Endothelial cell of umbilical vein (primary cell): ENCODE measurements around the gene RPAP3. TPM values are rescaled to one million over a fixed set of nuclear protein-coding genes. Genes with fewer than 3 reads are reported as not detected.

Experiments
- BruUV-seq: library from RNA; stranded (reverse); fragments of 400-500 nt; replicated peaks from 2 replicates; lab custom pipeline; 2021; lab: Mats Ljungman, UMichigan
- CTCF ChIA-PET: fragments of 300-600, 350-600 bp; sonication (Branson Sonifier 250); formaldehyde crosslinking; loops from one replicate; lab custom pipeline; 2021; ENCODE audit warnings: antibody characterized with exemption, inconsistent platforms; lab: Charles Lee
- POLR2A ChIA-PET: fragments of 300-600, 350-600 bp; sonication (Branson Sonifier 250); formaldehyde crosslinking; loops from one replicate; lab custom pipeline; 2021; ENCODE audit warnings: antibody characterized with exemption, inconsistent platforms; lab: Charles Lee
- DNase-seq: peaks from one replicate; pipeline ENCODE4 v3.0.0-alpha.2; 2011; ENCODE audit warnings: low read depth, low spot score
- FAIRE-seq: peaks from 2 replicates; lab custom pipeline; 2011; peaks lifted over from hg19 to GRCh38; lab: Jason Lieb, UNC
- H2AFZ ChIP-seq: 2 replicates; pipeline ENCODE4 v1.6.0; 2012; ENCODE audit warnings: low read depth, low read length, control low read depth, inconsistent platforms
- H3K27ac ChIP-seq: 2 replicates; pipeline ENCODE4 v1.5.1; 2011; ENCODE audit warnings: low read depth, mild to moderate bottlenecking, control low read depth, low read length, moderate library complexity; ENCODE audit not compliant: insufficient read depth
- H3K27me3 ChIP-seq, 2 experiments: 2 replicates each; pipeline versions ENCODE4 v1.6.0 to v1.6.1; 2011; ENCODE audit warnings: low read length in 2 of 2, mixed read lengths in 1 of 2; ENCODE audit not compliant: control insufficient read depth in 2 of 2, insufficient read depth in 2 of 2
- H3K36me3 ChIP-seq, 2 experiments: 2 replicates in 1 of 2; 3 replicates in 1 of 2; pipeline ENCODE4 v1.5.1; 2011; ENCODE audit warnings: low read length in 2 of 2, mild to moderate bottlenecking in 1 of 2, moderate library complexity in 1 of 2; ENCODE audit not compliant: control insufficient read depth in 2 of 2, insufficient read depth in 2 of 2; ENCODE audit errors: extremely low read depth in 1 of 2
- H3K4me1 ChIP-seq: 3 replicates; pipeline ENCODE4 v1.5.1; 2011; ENCODE audit warnings: mild to moderate bottlenecking, low read length; ENCODE audit not compliant: control insufficient read depth, insufficient read depth; ENCODE audit errors: extremely low read depth
- H3K4me2 ChIP-seq: 2 replicates; pipeline ENCODE4 v1.6.1; 2011; ENCODE audit warnings: low read length, control low read depth, mixed read lengths; ENCODE audit not compliant: insufficient read depth
- H3K4me3 ChIP-seq, 3 experiments: fragments of 200-600 bp in 1 of 3; sonication (generic), shearing (Covaris generic) in 1 of 3; replicated peaks in 1 of 3; 2 replicates each; pipeline ENCODE4 v1.5.1; 2011 to 2016; ENCODE audit warnings: control low read depth in 3 of 3, low read length in 3 of 3, mild to moderate bottlenecking in 2 of 3, inconsistent platforms in 1 of 3, low read depth in 1 of 3, moderate library complexity in 1 of 3; ENCODE audit not compliant: insufficient read depth in 1 of 3
- H3K79me2 ChIP-seq: 2 replicates; pipeline ENCODE4 v1.6.0; 2012; ENCODE audit warnings: low read length, inconsistent platforms; ENCODE audit not compliant: control insufficient read depth, insufficient read depth
- H3K9ac ChIP-seq: replicated peaks from 2 replicates; pipeline ENCODE3; 2011; ENCODE audit warnings: low read length, control low read depth; ENCODE audit not compliant: insufficient read depth; ENCODE audit errors: extremely low read depth
- H3K9me1 ChIP-seq: replicated peaks from 3 replicates; pipeline ENCODE4 v1.6.0; 2011; ENCODE audit warnings: mild to moderate bottlenecking, low read length; ENCODE audit not compliant: control insufficient read depth, insufficient read depth; ENCODE audit errors: extremely low read depth
- H3K9me3 ChIP-seq: replicated peaks from 2 replicates; pipeline ENCODE4 v1.5.1; 2012; ENCODE audit warnings: low read length, inconsistent platforms; ENCODE audit not compliant: control insufficient read depth, insufficient read depth
- H4K20me1 ChIP-seq: replicated peaks from 2 replicates; pipeline ENCODE3; 2011; ENCODE audit warnings: mild to moderate bottlenecking, low read length; ENCODE audit not compliant: control insufficient read depth, insufficient read depth; ENCODE audit errors: extremely low read depth
- EZH2 ChIP-seq: IDR thresholded peaks from 2 replicates; pipeline ENCODE4 v1.6.1; 2012; ENCODE audit warnings: borderline replicate concordance, low read depth, mild to moderate bottlenecking, moderate library complexity, low read length, inconsistent platforms; ENCODE audit not compliant: severe bottlenecking
- FOS ChIP-seq: IDR thresholded peaks from 2 replicates; pipeline ENCODE4 v1.6.1; 2011; ENCODE audit warnings: mild to moderate bottlenecking, low read length, moderate library complexity, borderline replicate concordance; ENCODE audit not compliant: insufficient read depth
- GATA2 ChIP-seq: IDR thresholded peaks from 2 replicates; pipeline ENCODE4 v1.7.0; 2011; ENCODE audit warnings: low read depth, mild to moderate bottlenecking, moderate library complexity, mixed read lengths, low read length; ENCODE audit not compliant: insufficient read length, insufficient read depth
- JUN ChIP-seq: IDR thresholded peaks from 2 replicates; pipeline ENCODE4 v1.6.1; 2011; ENCODE audit warnings: borderline replicate concordance, low read depth; ENCODE audit not compliant: insufficient read length, insufficient read depth
- MYC ChIP-seq: IDR thresholded peaks from one replicate; pipeline ENCODE4 v1.6.1; 2011; ENCODE audit warnings: mild to moderate bottlenecking, low read depth, low read length
- POLR2A ChIP-seq: IDR thresholded peaks from 2 replicates; pipeline ENCODE4 v1.6.1; 2012; ENCODE audit warnings: low read depth, mild to moderate bottlenecking, control low read depth, low read length
- POLR2AphosphoS5 ChIP-seq: IDR thresholded peaks from 2 replicates; pipeline ENCODE4 v1.6.1; 2012; ENCODE audit warnings: low read depth, mild to moderate bottlenecking, control low read depth, low read length, moderate library complexity; ENCODE audit not compliant: insufficient read depth
- dilution Hi-C: fragments of 300-500 bp; cut with MboI; formaldehyde crosslinking; loops from one replicate; pipeline ENCODE4 v1.15.0; 2019; ENCODE audit warnings: low sequenced_read_pairs; ENCODE audit not compliant: extremely low pct_ligation_motif_present
- intact Hi-C: fragments of 100-400 bp; cut with micrococcal nuclease; formaldehyde crosslinking; loops from one replicate; pipeline ENCODE4 v1.10.0; 2022
- polyA plus RNA-seq, 4 experiments: library from polyadenylated mRNA; depleted of rRNA in 3 of 4; stranded (reverse) in 3 of 4; unstranded in 1 of 4; fragments of >200 nt; gene quantifications; 2 replicates each; pipeline versions ENCODE4 v1.2.1 to v1.2.3, GENCODE V29; 2011 to 2012; ENCODE audit warnings: missing spikeins in 1 of 4
- total RNA-seq: library from RNA; stranded (reverse); gene quantifications from 2 replicates; pipeline ENCODE4 v1.2.3, GENCODE V29; 2021
- TF ChIP-seq, protein P1 (sequence below), 2 donors: IDR thresholded peaks; 1 replicate in 1 of 2; 2 replicates in 1 of 2; pipeline ENCODE4 v1.5.1; 2011; ENCODE audit warnings: low read length in 2 of 2, mild to moderate bottlenecking in 2 of 2, moderate library complexity in 2 of 2, control low read depth in 1 of 2, inconsistent platforms in 1 of 2, low read depth in 1 of 2; ENCODE audit not compliant: insufficient read depth in 1 of 2; ENCODE audit errors: extremely low read depth in 1 of 2
- TF ChIP-seq, protein P2 (sequence below): IDR thresholded peaks from 2 replicates; pipeline ENCODE4 v1.6.1; 2011; ENCODE audit not compliant: insufficient read depth, insufficient read length

Gene RPAP3
- total and polyA plus RNA-seq, 2 donors (not counting 3 experiments of a cell fraction or from before 2014, with no cell fraction given) = 3.9 to 29.8 TPM

DNA sequence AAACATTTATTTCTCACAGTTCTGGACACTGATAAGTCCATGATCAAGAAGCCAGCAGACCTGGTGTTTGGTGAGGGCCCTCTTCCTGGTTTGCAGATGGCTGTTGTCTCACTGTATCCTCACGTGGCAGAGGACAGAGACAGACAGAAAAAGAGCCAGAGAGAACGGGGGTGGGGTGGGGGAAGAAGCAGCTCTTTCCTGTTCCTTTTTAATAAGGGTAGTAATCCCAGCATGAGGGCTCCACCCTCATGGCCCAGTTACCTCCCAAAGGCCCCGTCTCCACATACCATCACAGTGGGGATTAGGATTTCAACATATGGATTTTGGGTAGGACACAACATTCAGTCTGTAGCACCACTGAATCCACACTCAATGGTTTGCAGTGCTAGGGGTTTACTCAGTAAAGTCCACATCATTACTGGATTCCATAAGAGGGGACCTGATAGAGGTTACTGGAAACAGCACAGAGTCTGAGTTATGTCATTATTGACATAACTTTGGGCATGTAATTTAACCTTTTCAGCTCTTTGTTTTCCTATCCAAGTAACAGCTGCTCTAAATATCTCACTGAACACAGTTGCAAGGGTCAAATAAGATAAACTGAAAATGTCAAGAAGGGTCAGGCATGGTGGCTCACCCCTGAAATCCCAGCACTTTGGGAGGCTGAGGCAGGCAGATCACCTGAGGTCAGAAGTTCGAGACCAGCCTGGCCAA lies 53.2 kb downstream of the RPAP3 start:
- dilution Hi-C loops = no loop called here
- intact Hi-C loops = no loop called here
- ChIA-PET POLR2A (no interaction called here), CTCF (interaction anchor here (1.0 to 4.2 kb wide), 20 partner anchors 9 to 620 kb away, joined by 3 to 54 read pairs (median 7); partner anchors contain the start of gene SLC48A1)
- no peaks in the 10 kb centered on the region for H3K27me3 ChIP-seq
- FAIRE-seq = peak; percentile 54
- H2AFZ ChIP-seq = no peak overlapping the region
- no peak for DNase-seq
- H3K4me3 ChIP-seq = no peak overlapping the region
- H3K27ac ChIP-seq = no peak overlapping the region
- no peaks in the 10 kb centered on the region for H3K79me2 ChIP-seq
- H3K9ac ChIP-seq = no peak overlapping the region
- no peaks in the 10 kb centered on the region for H3K36me3 ChIP-seq
- TF ChIP-seq FOS (no peak), GATA2 (no peak), JUN (no peak), EZH2 (no peak), MYC (no peak), POLR2A (no peak), POLR2AphosphoS5 (no peak)
- TF ChIP-seq, protein P1, sequence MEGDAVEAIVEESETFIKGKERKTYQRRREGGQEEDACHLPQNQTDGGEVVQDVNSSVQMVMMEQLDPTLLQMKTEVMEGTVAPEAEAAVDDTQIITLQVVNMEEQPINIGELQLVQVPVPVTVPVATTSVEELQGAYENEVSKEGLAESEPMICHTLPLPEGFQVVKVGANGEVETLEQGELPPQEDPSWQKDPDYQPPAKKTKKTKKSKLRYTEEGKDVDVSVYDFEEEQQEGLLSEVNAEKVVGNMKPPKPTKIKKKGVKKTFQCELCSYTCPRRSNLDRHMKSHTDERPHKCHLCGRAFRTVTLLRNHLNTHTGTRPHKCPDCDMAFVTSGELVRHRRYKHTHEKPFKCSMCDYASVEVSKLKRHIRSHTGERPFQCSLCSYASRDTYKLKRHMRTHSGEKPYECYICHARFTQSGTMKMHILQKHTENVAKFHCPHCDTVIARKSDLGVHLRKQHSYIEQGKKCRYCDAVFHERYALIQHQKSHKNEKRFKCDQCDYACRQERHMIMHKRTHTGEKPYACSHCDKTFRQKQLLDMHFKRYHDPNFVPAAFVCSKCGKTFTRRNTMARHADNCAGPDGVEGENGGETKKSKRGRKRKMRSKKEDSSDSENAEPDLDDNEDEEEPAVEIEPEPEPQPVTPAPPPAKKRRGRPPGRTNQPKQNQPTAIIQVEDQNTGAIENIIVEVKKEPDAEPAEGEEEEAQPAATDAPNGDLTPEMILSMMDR (IDR thresholded peaks at IDR 0.05; ENCODE audit: extremely low read depth in 1 of 2, insufficient read depth in 1 of 2, low read depth in 1 of 2, low read length in 2 of 2) = no peak
- TF ChIP-seq, protein P2, sequence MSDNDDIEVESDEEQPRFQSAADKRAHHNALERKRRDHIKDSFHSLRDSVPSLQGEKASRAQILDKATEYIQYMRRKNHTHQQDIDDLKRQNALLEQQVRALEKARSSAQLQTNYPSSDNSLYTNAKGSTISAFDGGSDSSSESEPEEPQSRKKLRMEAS = no peak
- BruUV-seq = no TSS peak
- H3K9me3 ChIP-seq = no peaks in the 10 kb centered on the region
- H3K4me2 ChIP-seq = no peak overlapping the region
- no peaks in the 10 kb centered on the region for H3K9me1 ChIP-seq
- no peaks in the 10 kb centered on the region for H4K20me1 ChIP-seq
- H3K4me1 ChIP-seq = no peaks in the 10 kb centered on the region
